GM12878 (cell line): Measurements from ENCODE around the gene TP73.

Experiments
- CREM ChIP-seq: IDR thresholded peaks from 2 replicates; pipeline ENCODE4 v1.6.1; 2014; ENCODE audit warnings: antibody characterized with exemption, low read depth
- CUX1 ChIP-seq: IDR thresholded peaks from 2 replicates; pipeline ENCODE4 v1.6.1; 2012; ENCODE audit warnings: improper control_type of control experiment, low read depth, low read length; ENCODE audit not compliant: insufficient replicate concordance
- ETV6 ChIP-seq, 2 experiments: fragments of 450-650 bp in 1 of 2; IDR thresholded peaks in 1 of 2; conservative IDR thresholded peaks in 1 of 2; 2 replicates each; pipeline ENCODE4 v1.6.1; 2014; ENCODE audit warnings: antibody characterized with exemption in 1 of 2, borderline replicate concordance in 1 of 2, low read depth in 1 of 2, mild to moderate bottlenecking in 1 of 2, moderate library complexity in 1 of 2
- FOXK2 ChIP-seq: fragments of 450-650 bp; IDR thresholded peaks from 2 replicates; pipeline ENCODE4 v1.6.1; 2017; ENCODE audit warnings: mild to moderate bottlenecking, moderate library complexity
- KDM1A ChIP-seq: fragments of 200-600 bp; sonication (generic); IDR thresholded peaks from 2 replicates; pipeline ENCODE4 v1.6.1; 2016; ENCODE audit warnings: borderline replicate concordance
- NR2C2 ChIP-seq: IDR thresholded peaks from 2 replicates; pipeline ENCODE4 v1.6.1; 2011; ENCODE audit warnings: borderline replicate concordance, low read depth; ENCODE audit not compliant: control insufficient read depth, insufficient read length
- POLR2A ChIP-seq: IDR thresholded peaks from 2 replicates; pipeline ENCODE4 v1.6.1; 2011; ENCODE audit warnings: low read depth, mild to moderate bottlenecking, low read length
- POU2F2 ChIP-seq: IDR thresholded peaks from 3 replicates; pipeline ENCODE4 v1.6.1; 2011; ENCODE audit warnings: low read depth, mild to moderate bottlenecking, low read length, borderline replicate concordance
- TAF1 ChIP-seq: IDR thresholded peaks from 2 replicates; pipeline ENCODE4 v1.6.1; 2011; ENCODE audit warnings: mild to moderate bottlenecking, low read depth, low read length, borderline replicate concordance
- TCF12 ChIP-seq: IDR thresholded peaks from 2 replicates; pipeline ENCODE4 v1.6.1; 2011; ENCODE audit warnings: low read depth, mild to moderate bottlenecking, low read length
- ZBTB4 ChIP-seq: fragments of 450-650 bp; formaldehyde crosslinking; IDR thresholded peaks from 2 replicates; pipeline ENCODE4 v1.4.0; 2022; ENCODE audit warnings: mild to moderate bottlenecking, moderate library complexity
- ZNF592 ChIP-seq: fragments of 450-650 bp; IDR thresholded peaks from 2 replicates; pipeline ENCODE4 v1.6.1; 2017; ENCODE audit warnings: mild to moderate bottlenecking, moderate library complexity
- ZZZ3 ChIP-seq: IDR thresholded peaks from 2 replicates; pipeline ENCODE4 v1.6.1; 2011; ENCODE audit warnings: low read depth; ENCODE audit not compliant: control insufficient read depth, insufficient read length
- TF ChIP-seq, protein P1 (sequence below), 3 experiments: IDR thresholded peaks in 2 of 3; conservative IDR thresholded peaks in 1 of 3; 2 replicates each; pipeline ENCODE4 v1.5.1; 2011; ENCODE audit warnings: low read depth in 3 of 3, low read length in 3 of 3, mild to moderate bottlenecking in 3 of 3, control low read depth in 2 of 3, moderate library complexity in 2 of 3, inconsistent platforms in 1 of 3, mixed read lengths in 1 of 3; ENCODE audit not compliant: control insufficient read depth in 2 of 3, insufficient read depth in 1 of 3; ENCODE audit errors: extremely low read depth in 1 of 3

DNA sequence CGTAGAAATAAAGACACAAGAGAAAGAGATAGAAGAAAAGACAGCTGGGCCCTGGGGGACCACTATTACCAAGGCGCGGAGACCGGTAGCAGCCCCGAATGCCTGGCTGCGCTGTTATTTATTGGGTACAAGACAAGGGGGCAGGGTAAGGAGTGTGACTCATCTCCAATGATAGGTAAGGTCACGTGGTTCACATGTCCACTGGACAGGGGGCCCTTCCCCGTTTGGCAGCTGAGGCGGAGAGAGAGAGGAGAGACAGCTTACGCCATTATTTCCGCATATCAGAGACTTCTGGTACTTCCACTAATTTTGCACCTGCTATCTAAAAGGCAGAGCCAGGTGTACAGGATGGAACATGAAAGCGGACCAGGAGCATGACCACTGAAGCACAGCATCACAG lies 31.6 kb upstream of the TP73 start:
- TF ChIP-seq TAF1 (no peak), ETV6 (conservative IDR thresholded peaks at IDR 0.05 in 1 of 2, IDR thresholded peaks at IDR 0.05 in 1 of 2; ENCODE audit: borderline replicate concordance in 1 of 2, low read depth in 1 of 2) (no peak), TCF12 (no peak), ZZZ3 (no peak), ZBTB4 (CRISPR knock-in tag) (no peak), NR2C2 (no peak), ZNF592 (no peak), POU2F2 (no peak), CREM (no peak), POLR2A (no peak), KDM1A (no peak), FOXK2 (no peak), CUX1 (no peak)
- TF ChIP-seq, protein P1, sequence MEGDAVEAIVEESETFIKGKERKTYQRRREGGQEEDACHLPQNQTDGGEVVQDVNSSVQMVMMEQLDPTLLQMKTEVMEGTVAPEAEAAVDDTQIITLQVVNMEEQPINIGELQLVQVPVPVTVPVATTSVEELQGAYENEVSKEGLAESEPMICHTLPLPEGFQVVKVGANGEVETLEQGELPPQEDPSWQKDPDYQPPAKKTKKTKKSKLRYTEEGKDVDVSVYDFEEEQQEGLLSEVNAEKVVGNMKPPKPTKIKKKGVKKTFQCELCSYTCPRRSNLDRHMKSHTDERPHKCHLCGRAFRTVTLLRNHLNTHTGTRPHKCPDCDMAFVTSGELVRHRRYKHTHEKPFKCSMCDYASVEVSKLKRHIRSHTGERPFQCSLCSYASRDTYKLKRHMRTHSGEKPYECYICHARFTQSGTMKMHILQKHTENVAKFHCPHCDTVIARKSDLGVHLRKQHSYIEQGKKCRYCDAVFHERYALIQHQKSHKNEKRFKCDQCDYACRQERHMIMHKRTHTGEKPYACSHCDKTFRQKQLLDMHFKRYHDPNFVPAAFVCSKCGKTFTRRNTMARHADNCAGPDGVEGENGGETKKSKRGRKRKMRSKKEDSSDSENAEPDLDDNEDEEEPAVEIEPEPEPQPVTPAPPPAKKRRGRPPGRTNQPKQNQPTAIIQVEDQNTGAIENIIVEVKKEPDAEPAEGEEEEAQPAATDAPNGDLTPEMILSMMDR (IDR thresholded peaks at IDR 0.05 in 2 of 3, conservative IDR thresholded peaks at IDR 0.05 in 1 of 3; ENCODE audit: control insufficient read depth in 2 of 3, extremely low read depth in 1 of 3, insufficient read depth in 1 of 3, low read depth in 3 of 3, low read length in 3 of 3): no peak
